K562 (cell line): ENCODE results near the gene HAAO. TPM values are rescaled to one million over a fixed set of nuclear protein-coding genes. Genes with fewer than 3 reads are reported as not detected.

Source experiments
- CHD2 ChIP-seq: IDR thresholded peaks from 2 replicates; pipeline ENCODE4 v1.6.1; 2011; ENCODE audit warnings: low read depth, low read length
- EGR1 ChIP-seq: fragments of 450-650 bp; conservative IDR thresholded peaks from 2 replicates; pipeline ENCODE4 v1.6.1; 2017; ENCODE audit warnings: mild to moderate bottlenecking
- EP300 ChIP-seq: IDR thresholded peaks from 2 replicates; pipeline ENCODE4 v1.6.1; 2012; ENCODE audit warnings: low read length, improper control_type of control experiment
- HDAC3 ChIP-seq: fragments of 450-650 bp; IDR thresholded peaks from 2 replicates; pipeline ENCODE4 v1.6.1; 2018; ENCODE audit warnings: borderline replicate concordance, mild to moderate bottlenecking, moderate library complexity; ENCODE audit not compliant: partially characterized antibody
- KHSRP ChIP-seq: fragments of 450-650 bp; IDR thresholded peaks from 2 replicates; pipeline ENCODE4 v1.6.1; 2017
- LARP7 ChIP-seq: fragments of 450-650 bp; IDR thresholded peaks from 2 replicates; pipeline ENCODE4 v1.6.1; 2016
- PHB ChIP-seq: fragments of 250-450 bp; sonication (Bioruptor Pico); IDR thresholded peaks from 2 replicates; pipeline ENCODE4 v1.5.0; 2021
- PURB ChIP-seq: sonication (generic); formaldehyde crosslinking; IDR thresholded peaks from 2 replicates; pipeline ENCODE4 v1.9.0; 2021; ENCODE audit warnings: low read depth, mild to moderate bottlenecking, missing genetic modification reagents
- SAFB2 ChIP-seq: fragments of 200-400 bp; formaldehyde crosslinking; IDR thresholded peaks from 2 replicates; pipeline ENCODE4 v1.6.1; 2018; ENCODE audit warnings: borderline replicate concordance, low read length, low read depth, moderate library complexity; ENCODE audit not compliant: severe bottlenecking
- TCF3 ChIP-seq: sonication (generic); formaldehyde crosslinking; IDR thresholded peaks from 2 replicates; pipeline ENCODE4 v1.4.0; 2020; ENCODE audit warnings: mild to moderate bottlenecking, missing genetic modification reagents
- ZBED1 ChIP-seq: IDR thresholded peaks from 2 replicates; pipeline ENCODE4 v1.6.1; 2014
- ZNF644 ChIP-seq: fragments of 200-800 bp; sonication (Bioruptor generic); IDR thresholded peaks from 2 replicates; pipeline ENCODE4 v1.6.1; 2016; ENCODE audit warnings: low read depth, missing genetic modification characterization, missing compliant biosample characterization
- polyA plus RNA-seq, 8 experiments: library from polyadenylated mRNA; depleted of rRNA in 4 of 8; stranded (reverse) in 5 of 8; unstranded in 3 of 8; fragments of >200 nt; fragmentation: Nextera tagmentation in 2 of 8; fragmentation: Illumina TruSeq in 1 of 8; extraction: Ambion mirVana in 2 of 8; extraction: Trizol in 1 of 8; gene quantifications; 2 replicates each; pipeline versions ENCODE4 v1.2.1 to v1.2.3, GENCODE V29; 2011 to 2014; ENCODE audit warnings: inconsistent platforms in 1 of 8, missing spikeins in 1 of 8
- total RNA-seq, 7 experiments: library from RNA; depleted of rRNA in 6 of 7; stranded (reverse); fragments of >200 nt in 6 of 7; fragmentation: Illumina TruSeq in 2 of 7; extraction: Trizol in 2 of 7; gene quantifications; 2 replicates each; pipeline versions ENCODE4 v1.2.1 to v1.2.3, GENCODE V29; 2011 to 2021; ENCODE audit warnings: low replicate concordance in 1 of 7
- TF ChIP-seq, protein P1 (sequence below): fragments of 450-650 bp; IDR thresholded peaks from 2 replicates; pipeline ENCODE4 v1.6.1; 2016; ENCODE audit warnings: mild to moderate bottlenecking, moderate library complexity
- TF ChIP-seq, protein P2 (sequence below): fragments of 450-650 bp; formaldehyde crosslinking; conservative IDR thresholded peaks from 2 replicates; pipeline ENCODE4 v1.4.0; 2022; ENCODE audit warnings: mild to moderate bottlenecking, missing genetic modification characterization
- TF ChIP-seq, protein P3 (sequence below): fragments of 250-450 bp; sonication (Bioruptor Pico); IDR thresholded peaks from 2 replicates; pipeline ENCODE4 v1.4.0; 2020

HAAO gene
- total and polyA plus RNA-seq, 9 of the 15 experiments (the other 6 are each of a cell fraction or from before 2014, with no cell fraction given), result not detected

DNA sequence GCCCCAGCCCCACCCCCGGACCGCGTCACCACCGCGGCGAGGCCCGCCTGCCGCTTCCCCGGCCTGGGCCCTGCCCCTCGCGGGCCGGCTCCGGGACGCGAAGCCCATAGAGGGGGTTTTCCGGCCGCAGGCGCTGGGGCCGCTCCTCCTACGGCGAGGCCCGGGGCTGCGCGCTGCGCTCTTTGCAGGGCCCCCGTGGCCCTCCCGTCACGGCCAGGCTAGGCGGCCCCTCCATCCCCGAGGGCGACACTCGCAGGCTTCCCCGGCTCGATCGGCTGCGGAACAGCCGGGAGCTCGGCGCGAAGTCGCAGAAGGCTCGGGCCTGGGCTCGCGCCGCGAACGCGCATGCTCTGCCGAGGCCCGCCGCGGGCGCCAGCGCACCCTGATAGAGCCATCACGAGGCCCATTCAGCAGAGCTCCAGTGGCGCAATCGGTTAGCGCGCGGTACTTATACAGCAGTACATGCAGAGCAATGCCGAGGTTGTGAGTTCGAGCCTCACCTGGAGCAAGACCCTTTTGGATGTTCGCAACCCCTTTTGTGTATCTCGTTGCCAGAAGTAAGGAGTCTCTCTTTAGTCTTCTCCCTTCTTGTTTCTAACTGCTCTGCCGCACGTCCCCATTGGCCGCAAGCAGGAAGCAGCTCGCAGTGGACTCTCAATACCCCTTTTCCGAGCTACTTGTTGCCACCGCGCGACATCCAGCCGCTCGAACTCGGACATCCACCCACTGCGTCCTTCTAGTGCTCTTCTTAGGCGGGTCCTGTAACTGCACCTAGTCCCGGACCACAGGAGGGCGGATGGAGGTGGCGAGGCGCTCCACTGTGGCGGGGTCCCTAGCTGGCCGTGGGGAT lies 18.0 kb upstream of the HAAO start (continued):
- TF ChIP-seq, protein P1, sequence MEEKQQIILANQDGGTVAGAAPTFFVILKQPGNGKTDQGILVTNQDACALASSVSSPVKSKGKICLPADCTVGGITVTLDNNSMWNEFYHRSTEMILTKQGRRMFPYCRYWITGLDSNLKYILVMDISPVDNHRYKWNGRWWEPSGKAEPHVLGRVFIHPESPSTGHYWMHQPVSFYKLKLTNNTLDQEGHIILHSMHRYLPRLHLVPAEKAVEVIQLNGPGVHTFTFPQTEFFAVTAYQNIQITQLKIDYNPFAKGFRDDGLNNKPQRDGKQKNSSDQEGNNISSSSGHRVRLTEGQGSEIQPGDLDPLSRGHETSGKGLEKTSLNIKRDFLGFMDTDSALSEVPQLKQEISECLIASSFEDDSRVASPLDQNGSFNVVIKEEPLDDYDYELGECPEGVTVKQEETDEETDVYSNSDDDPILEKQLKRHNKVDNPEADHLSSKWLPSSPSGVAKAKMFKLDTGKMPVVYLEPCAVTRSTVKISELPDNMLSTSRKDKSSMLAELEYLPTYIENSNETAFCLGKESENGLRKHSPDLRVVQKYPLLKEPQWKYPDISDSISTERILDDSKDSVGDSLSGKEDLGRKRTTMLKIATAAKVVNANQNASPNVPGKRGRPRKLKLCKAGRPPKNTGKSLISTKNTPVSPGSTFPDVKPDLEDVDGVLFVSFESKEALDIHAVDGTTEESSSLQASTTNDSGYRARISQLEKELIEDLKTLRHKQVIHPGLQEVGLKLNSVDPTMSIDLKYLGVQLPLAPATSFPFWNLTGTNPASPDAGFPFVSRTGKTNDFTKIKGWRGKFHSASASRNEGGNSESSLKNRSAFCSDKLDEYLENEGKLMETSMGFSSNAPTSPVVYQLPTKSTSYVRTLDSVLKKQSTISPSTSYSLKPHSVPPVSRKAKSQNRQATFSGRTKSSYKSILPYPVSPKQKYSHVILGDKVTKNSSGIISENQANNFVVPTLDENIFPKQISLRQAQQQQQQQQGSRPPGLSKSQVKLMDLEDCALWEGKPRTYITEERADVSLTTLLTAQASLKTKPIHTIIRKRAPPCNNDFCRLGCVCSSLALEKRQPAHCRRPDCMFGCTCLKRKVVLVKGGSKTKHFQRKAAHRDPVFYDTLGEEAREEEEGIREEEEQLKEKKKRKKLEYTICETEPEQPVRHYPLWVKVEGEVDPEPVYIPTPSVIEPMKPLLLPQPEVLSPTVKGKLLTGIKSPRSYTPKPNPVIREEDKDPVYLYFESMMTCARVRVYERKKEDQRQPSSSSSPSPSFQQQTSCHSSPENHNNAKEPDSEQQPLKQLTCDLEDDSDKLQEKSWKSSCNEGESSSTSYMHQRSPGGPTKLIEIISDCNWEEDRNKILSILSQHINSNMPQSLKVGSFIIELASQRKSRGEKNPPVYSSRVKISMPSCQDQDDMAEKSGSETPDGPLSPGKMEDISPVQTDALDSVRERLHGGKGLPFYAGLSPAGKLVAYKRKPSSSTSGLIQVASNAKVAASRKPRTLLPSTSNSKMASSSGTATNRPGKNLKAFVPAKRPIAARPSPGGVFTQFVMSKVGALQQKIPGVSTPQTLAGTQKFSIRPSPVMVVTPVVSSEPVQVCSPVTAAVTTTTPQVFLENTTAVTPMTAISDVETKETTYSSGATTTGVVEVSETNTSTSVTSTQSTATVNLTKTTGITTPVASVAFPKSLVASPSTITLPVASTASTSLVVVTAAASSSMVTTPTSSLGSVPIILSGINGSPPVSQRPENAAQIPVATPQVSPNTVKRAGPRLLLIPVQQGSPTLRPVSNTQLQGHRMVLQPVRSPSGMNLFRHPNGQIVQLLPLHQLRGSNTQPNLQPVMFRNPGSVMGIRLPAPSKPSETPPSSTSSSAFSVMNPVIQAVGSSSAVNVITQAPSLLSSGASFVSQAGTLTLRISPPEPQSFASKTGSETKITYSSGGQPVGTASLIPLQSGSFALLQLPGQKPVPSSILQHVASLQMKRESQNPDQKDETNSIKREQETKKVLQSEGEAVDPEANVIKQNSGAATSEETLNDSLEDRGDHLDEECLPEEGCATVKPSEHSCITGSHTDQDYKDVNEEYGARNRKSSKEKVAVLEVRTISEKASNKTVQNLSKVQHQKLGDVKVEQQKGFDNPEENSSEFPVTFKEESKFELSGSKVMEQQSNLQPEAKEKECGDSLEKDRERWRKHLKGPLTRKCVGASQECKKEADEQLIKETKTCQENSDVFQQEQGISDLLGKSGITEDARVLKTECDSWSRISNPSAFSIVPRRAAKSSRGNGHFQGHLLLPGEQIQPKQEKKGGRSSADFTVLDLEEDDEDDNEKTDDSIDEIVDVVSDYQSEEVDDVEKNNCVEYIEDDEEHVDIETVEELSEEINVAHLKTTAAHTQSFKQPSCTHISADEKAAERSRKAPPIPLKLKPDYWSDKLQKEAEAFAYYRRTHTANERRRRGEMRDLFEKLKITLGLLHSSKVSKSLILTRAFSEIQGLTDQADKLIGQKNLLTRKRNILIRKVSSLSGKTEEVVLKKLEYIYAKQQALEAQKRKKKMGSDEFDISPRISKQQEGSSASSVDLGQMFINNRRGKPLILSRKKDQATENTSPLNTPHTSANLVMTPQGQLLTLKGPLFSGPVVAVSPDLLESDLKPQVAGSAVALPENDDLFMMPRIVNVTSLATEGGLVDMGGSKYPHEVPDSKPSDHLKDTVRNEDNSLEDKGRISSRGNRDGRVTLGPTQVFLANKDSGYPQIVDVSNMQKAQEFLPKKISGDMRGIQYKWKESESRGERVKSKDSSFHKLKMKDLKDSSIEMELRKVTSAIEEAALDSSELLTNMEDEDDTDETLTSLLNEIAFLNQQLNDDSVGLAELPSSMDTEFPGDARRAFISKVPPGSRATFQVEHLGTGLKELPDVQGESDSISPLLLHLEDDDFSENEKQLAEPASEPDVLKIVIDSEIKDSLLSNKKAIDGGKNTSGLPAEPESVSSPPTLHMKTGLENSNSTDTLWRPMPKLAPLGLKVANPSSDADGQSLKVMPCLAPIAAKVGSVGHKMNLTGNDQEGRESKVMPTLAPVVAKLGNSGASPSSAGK, result peak; percentile 81
- TF ChIP-seq KHSRP (no peak), PHB (CRISPR knock-in tag) (no peak), ZBED1 (no peak), EP300 (peak; percentile 84), HDAC3 (no peak), TCF3 (CRISPR knock-in tag) (peak; percentile 29; the same call in 1 of the 2 replicates), SAFB2 (no peak), LARP7 (no peak), EGR1 (peak; percentile 13; the same call in 1 of the 2 replicates), PURB (CRISPR knock-in tag) (no peak), ZNF644 (tag) (peak; percentile 90), CHD2 (peak; percentile 62; the same call in 1 of the 2 replicates)
- TF ChIP-seq, protein P2, sequence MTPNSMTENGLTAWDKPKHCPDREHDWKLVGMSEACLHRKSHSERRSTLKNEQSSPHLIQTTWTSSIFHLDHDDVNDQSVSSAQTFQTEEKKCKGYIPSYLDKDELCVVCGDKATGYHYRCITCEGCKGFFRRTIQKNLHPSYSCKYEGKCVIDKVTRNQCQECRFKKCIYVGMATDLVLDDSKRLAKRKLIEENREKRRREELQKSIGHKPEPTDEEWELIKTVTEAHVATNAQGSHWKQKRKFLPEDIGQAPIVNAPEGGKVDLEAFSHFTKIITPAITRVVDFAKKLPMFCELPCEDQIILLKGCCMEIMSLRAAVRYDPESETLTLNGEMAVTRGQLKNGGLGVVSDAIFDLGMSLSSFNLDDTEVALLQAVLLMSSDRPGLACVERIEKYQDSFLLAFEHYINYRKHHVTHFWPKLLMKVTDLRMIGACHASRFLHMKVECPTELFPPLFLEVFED (CRISPR knock-in tag), result 0 out of 2 replicates have a peak, but pooled peaks have one; percentile 2
- TF ChIP-seq, protein P3, sequence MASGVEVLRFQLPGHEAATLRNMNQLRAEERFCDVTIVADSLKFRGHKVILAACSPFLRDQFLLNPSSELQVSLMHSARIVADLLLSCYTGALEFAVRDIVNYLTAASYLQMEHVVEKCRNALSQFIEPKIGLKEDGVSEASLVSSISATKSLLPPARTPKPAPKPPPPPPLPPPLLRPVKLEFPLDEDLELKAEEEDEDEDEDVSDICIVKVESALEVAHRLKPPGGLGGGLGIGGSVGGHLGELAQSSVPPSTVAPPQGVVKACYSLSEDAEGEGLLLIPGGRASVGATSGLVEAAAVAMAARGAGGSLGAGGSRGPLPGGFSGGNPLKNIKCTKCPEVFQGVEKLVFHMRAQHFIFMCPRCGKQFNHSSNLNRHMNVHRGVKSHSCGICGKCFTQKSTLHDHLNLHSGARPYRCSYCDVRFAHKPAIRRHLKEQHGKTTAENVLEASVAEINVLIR, result no peak
